Activated naive CD8-positive, alpha-beta T cell treated with anti-CD3 and anti-CD28 coated beads, Interleukin-2, amount 50 U/mL, for 24 hours (primary cell): ENCODE results near the gene MPDZ.

Experiments
- ATAC-seq: fragments of 150-1000 bp; cut with Tn5 transposase; one replicate; pipeline ENCODE4 v1.10.0; 2021
- DNase-seq: peaks from one replicate; pipeline ENCODE4 v3.0.0; 2021
- H3K27ac Mint-ChIP-seq: one replicate; pipeline ENCODE4 v1.8.0; 2021; ENCODE audit warnings: mild to moderate bottlenecking, mixed read lengths
- H3K27me3 Mint-ChIP-seq: one replicate; pipeline ENCODE4 v1.8.0; 2021; ENCODE audit warnings: mixed read lengths
- H3K36me3 Mint-ChIP-seq: one replicate; pipeline ENCODE4 v1.8.0; 2021; ENCODE audit warnings: low read depth, mixed read lengths
- H3K4me1 Mint-ChIP-seq: one replicate; pipeline ENCODE4 v1.8.0; 2021; ENCODE audit warnings: mixed read lengths
- H3K4me3 Mint-ChIP-seq: one replicate; pipeline ENCODE4 v1.8.0; 2021; ENCODE audit warnings: mild to moderate bottlenecking, moderate library complexity, mixed read lengths
- H3K9me3 Mint-ChIP-seq: one replicate; pipeline ENCODE4 v1.8.0; 2021; ENCODE audit warnings: mixed read lengths

Gene MPDZ

DNA sequence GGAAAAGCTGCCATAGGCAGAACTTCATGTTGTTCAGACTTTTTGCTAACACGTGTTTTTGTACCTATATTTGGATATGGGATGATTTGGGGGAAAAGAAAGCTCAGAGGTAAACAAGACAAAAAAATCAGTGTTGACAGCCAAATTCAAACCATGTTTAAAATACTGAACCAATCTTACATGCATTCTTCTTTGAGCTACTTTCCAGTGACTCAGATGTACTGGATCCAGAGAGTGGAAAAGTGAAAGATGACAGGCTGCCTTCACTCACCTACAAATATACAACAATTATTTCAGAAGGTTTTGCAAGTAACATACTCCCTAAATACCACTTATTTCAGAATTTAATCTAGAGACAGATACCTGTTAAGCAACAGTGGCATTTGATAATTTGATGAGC lies 165.7 kb downstream of the MPDZ start:
- DNase-seq (no peak), ATAC-seq (no peak)
- Mint-ChIP-seq H3K27me3 (no peaks in the 10 kb centered on the region), H3K27ac (no peak overlapping the region), H3K9me3 (peaks cover 4% of the 10 kb centered on the region), H3K36me3 (no peaks in the 10 kb centered on the region), H3K4me3 (no peak overlapping the region), H3K4me1 (no peaks in the 10 kb centered on the region)

DNA sequence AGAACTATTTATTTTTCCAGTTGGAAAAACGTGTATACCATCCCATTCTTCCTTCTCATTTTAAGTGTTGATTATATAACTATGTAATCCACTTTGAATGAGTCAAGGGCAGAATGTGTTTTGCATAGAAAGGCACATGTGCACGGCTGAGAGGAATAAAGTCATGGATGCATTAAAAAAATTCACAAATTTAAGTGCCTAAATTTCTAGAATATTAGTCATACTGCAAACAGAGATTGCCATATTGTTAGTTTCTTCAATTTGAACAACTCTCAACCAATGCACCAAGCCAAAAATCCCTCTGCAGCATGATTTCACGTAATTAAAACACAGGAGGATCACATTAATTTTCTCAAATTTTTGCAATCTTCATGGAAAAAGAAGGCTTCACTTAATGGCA lies 166.3 kb downstream of the MPDZ start:
- no peaks in the 10 kb centered on the region for H3K36me3 Mint-ChIP-seq
- no peak for DNase-seq
- no peaks in the 10 kb centered on the region for H3K4me1 Mint-ChIP-seq
- peaks cover 4% of the 10 kb centered on the region for H3K9me3 Mint-ChIP-seq
- no peak overlapping the region for H3K27ac Mint-ChIP-seq
- no peaks in the 10 kb centered on the region for H3K27me3 Mint-ChIP-seq
- no peak overlapping the region for H3K4me3 Mint-ChIP-seq
- ATAC-seq, result no peak

- Mint-ChIP-seq H3K9me3 (peaks cover 4% of the 10 kb centered on the region), H3K4me1 (no peaks in the 10 kb centered on the region), H3K27me3 (no peaks in the 10 kb centered on the region), H3K27ac (no peak overlapping the region), H3K36me3 (no peaks in the 10 kb centered on the region), H3K4me3 (no peak overlapping the region)
- DNase-seq, result no peak
- ATAC-seq, result no peak
These were observed 167.7 kb downstream of the MPDZ start for GRCh38 chr9:13111778-13112177.

- H3K4me3 Mint-ChIP-seq, result no peak overlapping the region
- no peaks in the 10 kb centered on the region for H3K36me3 Mint-ChIP-seq
- H3K4me1 Mint-ChIP-seq, result no peaks in the 10 kb centered on the region
- peaks cover 4% of the 10 kb centered on the region for H3K9me3 Mint-ChIP-seq
- H3K27me3 Mint-ChIP-seq, result no peaks in the 10 kb centered on the region
- ATAC-seq (no peak), DNase-seq (no peak)
- H3K27ac Mint-ChIP-seq, result no peak overlapping the region
These were observed 168.6 kb downstream of the MPDZ start for GRCh38 chr9:13110766-13111417.

GRCh38 chr9:13109781-13110180 lies 169.7 kb downstream of the MPDZ start:
- DNase-seq (no peak), ATAC-seq (no peak)
- Mint-ChIP-seq H3K4me3 (no peak overlapping the region), H3K4me1 (no peaks in the 10 kb centered on the region), H3K9me3 (peaks cover 4% of the 10 kb centered on the region), H3K27me3 (no peaks in the 10 kb centered on the region), H3K27ac (no peak overlapping the region), H3K36me3 (no peaks in the 10 kb centered on the region)

- ATAC-seq (no peak), DNase-seq (no peak)
- Mint-ChIP-seq H3K27me3 (no peaks in the 10 kb centered on the region), H3K27ac (no peak overlapping the region), H3K9me3 (no peaks in the 10 kb centered on the region), H3K36me3 (no peaks in the 10 kb centered on the region), H3K4me3 (no peak overlapping the region), H3K4me1 (no peaks in the 10 kb centered on the region)
These were observed 172.5 kb downstream of the MPDZ start for GRCh38 chr9:13107008-13107407.

GRCh38 chr9:13100914-13101572 lies 178.4 kb downstream of the MPDZ start:
- no peaks in the 10 kb centered on the region for H3K9me3 Mint-ChIP-seq

DNA sequence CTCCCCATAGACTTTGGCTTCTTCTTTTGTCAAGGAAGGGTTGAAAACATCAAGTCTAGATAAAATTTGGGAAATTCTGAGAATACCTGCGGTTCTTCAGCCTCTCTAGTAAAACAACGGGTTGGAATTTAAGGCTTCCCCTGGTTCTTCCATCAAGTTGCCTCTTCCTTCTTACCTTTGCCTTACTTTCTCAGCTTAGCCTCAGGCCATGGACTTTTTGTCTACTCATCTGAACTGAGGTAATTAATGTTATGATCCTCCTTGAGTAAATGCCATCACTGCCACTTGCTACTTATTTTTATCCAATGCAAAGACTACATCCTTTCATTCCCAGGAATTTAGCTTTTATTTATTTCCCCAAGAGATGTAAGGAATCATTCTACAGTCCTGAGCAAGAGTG lies 184.4 kb downstream of the MPDZ start:
- Mint-ChIP-seq H3K4me1 (no peaks in the 10 kb centered on the region), H3K27me3 (no peaks in the 10 kb centered on the region), H3K9me3 (no peaks in the 10 kb centered on the region), H3K4me3 (no peak overlapping the region), H3K27ac (no peak overlapping the region), H3K36me3 (no peaks in the 10 kb centered on the region)
- no peak for ATAC-seq
- DNase-seq, result no peak

More at GRCh38 chr9:13100914-13101572, 178.4 kb downstream of the MPDZ start:
- Mint-ChIP-seq H3K27ac (no peak overlapping the region), H3K4me1 (no peaks in the 10 kb centered on the region), H3K27me3 (no peaks in the 10 kb centered on the region), H3K4me3 (no peak overlapping the region), H3K36me3 (no peaks in the 10 kb centered on the region)
- ATAC-seq, result no peak
- no peak for DNase-seq

GRCh38 chr9:13090628-13091027 lies 188.9 kb downstream of the MPDZ start:
- Mint-ChIP-seq H3K36me3 (no peaks in the 10 kb centered on the region), H3K4me3 (no peak overlapping the region), H3K27ac (no peak overlapping the region), H3K9me3 (no peaks in the 10 kb centered on the region), H3K4me1 (no peaks in the 10 kb centered on the region), H3K27me3 (no peaks in the 10 kb centered on the region)
- DNase-seq (no peak), ATAC-seq (no peak)

DNA sequence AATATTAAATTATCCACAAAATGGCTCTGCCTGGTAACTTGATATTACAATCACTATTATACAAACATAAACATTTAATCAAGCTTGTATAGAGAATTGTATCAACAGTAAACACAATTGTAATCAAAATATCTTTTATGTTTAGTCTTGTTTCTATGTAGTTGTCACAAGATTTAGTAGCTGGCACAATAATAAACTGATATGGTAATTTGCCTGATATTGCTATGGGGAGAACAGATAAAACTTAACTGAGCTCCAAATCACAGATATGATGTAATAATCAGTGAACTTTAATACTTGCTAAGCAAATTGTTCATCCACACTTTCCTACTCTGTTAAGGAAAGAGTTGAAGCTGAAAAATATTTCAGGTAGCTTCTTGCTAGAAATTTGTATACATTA lies 189.8 kb downstream of the MPDZ start:
- ATAC-seq (no peak), DNase-seq (no peak)
- no peaks in the 10 kb centered on the region for H3K27me3 Mint-ChIP-seq
- H3K4me1 Mint-ChIP-seq, result no peaks in the 10 kb centered on the region
- no peak overlapping the region for H3K27ac Mint-ChIP-seq
- no peaks in the 10 kb centered on the region for H3K36me3 Mint-ChIP-seq
- H3K9me3 Mint-ChIP-seq, result no peaks in the 10 kb centered on the region
- H3K4me3 Mint-ChIP-seq, result no peak overlapping the region

- H3K27me3 Mint-ChIP-seq, result no peaks in the 10 kb centered on the region
- no peak for DNase-seq
- H3K9me3 Mint-ChIP-seq, result no peaks in the 10 kb centered on the region
These were observed 190.6 kb downstream of the MPDZ start for GRCh38 chr9:13088720-13089427.

GRCh38 chr9:13083963-13084528 lies 195.4 kb downstream of the MPDZ start:
- Mint-ChIP-seq H3K36me3 (no peaks in the 10 kb centered on the region), H3K27ac (no peak overlapping the region), H3K9me3 (peaks cover 5% of the 10 kb centered on the region), H3K4me3 (no peak overlapping the region), H3K4me1 (no peaks in the 10 kb centered on the region), H3K27me3 (no peaks in the 10 kb centered on the region)
- ATAC-seq (no peak), DNase-seq (no peak)

More at GRCh38 chr9:13088720-13089427, 190.6 kb downstream of the MPDZ start:
- Mint-ChIP-seq H3K4me1 (no peaks in the 10 kb centered on the region), H3K36me3 (no peaks in the 10 kb centered on the region), H3K4me3 (no peak overlapping the region), H3K27ac (no peak overlapping the region)
- ATAC-seq, result no peak

- Mint-ChIP-seq H3K27ac (no peak overlapping the region), H3K36me3 (no peaks in the 10 kb centered on the region), H3K4me1 (no peaks in the 10 kb centered on the region), H3K9me3 (peaks cover 5% of the 10 kb centered on the region), H3K27me3 (no peaks in the 10 kb centered on the region), H3K4me3 (no peak overlapping the region)
- no peak for ATAC-seq
- no peak for DNase-seq
These were observed 196.1 kb downstream of the MPDZ start for GRCh38 chr9:13083366-13083765.

DNA sequence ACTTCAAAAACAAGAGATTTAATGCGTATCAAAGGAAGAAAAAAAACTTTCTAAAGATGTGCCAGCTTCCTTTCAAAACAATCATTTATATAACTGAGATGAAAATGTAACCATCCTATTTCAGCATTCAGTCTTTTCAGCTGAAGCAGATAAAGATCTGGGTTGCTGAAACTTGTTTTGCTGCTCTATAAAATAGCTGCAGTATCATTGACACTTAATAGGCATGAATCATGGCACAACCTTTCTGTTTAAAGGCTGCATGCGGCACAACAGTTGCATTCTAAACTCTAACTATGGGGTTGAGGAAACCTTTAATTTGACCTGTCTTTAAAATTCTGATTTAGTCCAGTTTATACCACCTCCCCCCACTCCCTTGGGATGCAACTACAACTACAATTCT lies 196.7 kb downstream of the MPDZ start:
- no peaks in the 10 kb centered on the region for H3K36me3 Mint-ChIP-seq
- H3K4me3 Mint-ChIP-seq, result no peak overlapping the region
- H3K27me3 Mint-ChIP-seq, result no peaks in the 10 kb centered on the region
- no peak for DNase-seq
- no peaks in the 10 kb centered on the region for H3K4me1 Mint-ChIP-seq
- no peak for ATAC-seq
- H3K9me3 Mint-ChIP-seq, result peaks cover 5% of the 10 kb centered on the region
- no peak overlapping the region for H3K27ac Mint-ChIP-seq

GRCh38 chr9:13078164-13078563 lies 201.3 kb downstream of the MPDZ start:
- Mint-ChIP-seq H3K36me3 (no peaks in the 10 kb centered on the region), H3K4me3 (no peak overlapping the region), H3K27me3 (no peaks in the 10 kb centered on the region), H3K4me1 (no peaks in the 10 kb centered on the region), H3K27ac (no peak overlapping the region), H3K9me3 (peaks cover under 1% of the 10 kb centered on the region)
- DNase-seq (no peak), ATAC-seq (no peak)
